Mononuclear cell (primary cell): ENCODE measurements around the gene TGFBR2. TPM values are rescaled to one million over a fixed set of nuclear protein-coding genes. Genes with fewer than 3 reads are reported as not detected.

ENCODE experiments used
- H3K27me3 ChIP-seq: 2 replicates; pipeline ENCODE4 v1.6.0; 2011; ENCODE audit warnings: low read length, control low read depth; ENCODE audit not compliant: insufficient read depth
- H3K4me1 ChIP-seq: 2 replicates; pipeline ENCODE4 v1.5.1; 2011; ENCODE audit warnings: mild to moderate bottlenecking, low read length, control low read depth; ENCODE audit not compliant: insufficient read depth
- H3K4me3 ChIP-seq: 2 replicates; pipeline ENCODE4 v1.5.1; 2011; ENCODE audit warnings: mild to moderate bottlenecking, low read length, moderate library complexity
- H3K9me3 ChIP-seq: 2 replicates; pipeline ENCODE4 v1.5.1; 2011; ENCODE audit warnings: low read depth, mild to moderate bottlenecking, control low read depth, low read length
- total RNA-seq: library from RNA; depleted of rRNA; stranded (reverse); fragments of >200 nt; gene quantifications from one replicate; pipeline ENCODE4 v1.2.3, GENCODE V29; 2012

Gene TGFBR2
- total RNA-seq, 1 donor: 209 TPM

- H3K4me1 ChIP-seq: peaks cover 47% of the 10 kb centered on the region
- no peaks in the 10 kb centered on the region for H3K27me3 ChIP-seq
- H3K9me3 ChIP-seq: no peaks in the 10 kb centered on the region
- no peak overlapping the region for H3K4me3 ChIP-seq
Observed at GRCh38 chr3:30688776-30689641, 82.6 kb downstream of the TGFBR2 start.

GRCh38 chr3:30690199-30690598 is 83.8 kb downstream of the TGFBR2 start:
- no peaks in the 10 kb centered on the region for H3K27me3 ChIP-seq
- peaks cover 44% of the 10 kb centered on the region for H3K4me1 ChIP-seq
- H3K9me3 ChIP-seq: no peaks in the 10 kb centered on the region
- no peak overlapping the region for H3K4me3 ChIP-seq

GRCh38 chr3:30691249-30691880 is 85.0 kb downstream of the TGFBR2 start:
- Histone ChIP-seq H3K4me1 (peaks cover 39% of the 10 kb centered on the region), H3K9me3 (no peaks in the 10 kb centered on the region), H3K27me3 (no peaks in the 10 kb centered on the region), H3K4me3 (no peak overlapping the region)

- Histone ChIP-seq H3K9me3 (no peaks in the 10 kb centered on the region), H3K4me3 (no peak overlapping the region), H3K27me3 (no peaks in the 10 kb centered on the region), H3K4me1 (peaks cover 39% of the 10 kb centered on the region)
Observed at GRCh38 chr3:30691944-30692343, 85.5 kb downstream of the TGFBR2 start.

- H3K4me3 ChIP-seq: no peak overlapping the region
- no peaks in the 10 kb centered on the region for H3K9me3 ChIP-seq
- H3K27me3 ChIP-seq: no peaks in the 10 kb centered on the region
- peaks cover 39% of the 10 kb centered on the region for H3K4me1 ChIP-seq
Observed at GRCh38 chr3:30692498-30693130, 86.2 kb downstream of the TGFBR2 start.

- Histone ChIP-seq H3K27me3 (no peaks in the 10 kb centered on the region), H3K4me1 (peaks cover 33% of the 10 kb centered on the region), H3K9me3 (no peaks in the 10 kb centered on the region), H3K4me3 (no peak overlapping the region)
Observed at GRCh38 chr3:30693470-30694120, 87.2 kb downstream of the TGFBR2 start.

GRCh38 chr3:30694148-30694547 is 87.7 kb downstream of the TGFBR2 start:
- Histone ChIP-seq H3K4me1 (peaks cover 27% of the 10 kb centered on the region), H3K27me3 (no peaks in the 10 kb centered on the region), H3K9me3 (no peaks in the 10 kb centered on the region), H3K4me3 (no peak overlapping the region)

GRCh38 chr3:30694668-30695067 is 88.3 kb downstream of the TGFBR2 start:
- no peaks in the 10 kb centered on the region for H3K9me3 ChIP-seq
- peaks cover 24% of the 10 kb centered on the region for H3K4me1 ChIP-seq
- H3K27me3 ChIP-seq: no peaks in the 10 kb centered on the region
- no peak overlapping the region for H3K4me3 ChIP-seq

GRCh38 chr3:30695302-30696061 is 89.1 kb downstream of the TGFBR2 start:
- Histone ChIP-seq H3K4me1 (peaks cover 17% of the 10 kb centered on the region), H3K9me3 (no peaks in the 10 kb centered on the region), H3K4me3 (no peak overlapping the region), H3K27me3 (no peaks in the 10 kb centered on the region)

- H3K4me3 ChIP-seq: no peak overlapping the region
- H3K27me3 ChIP-seq: no peaks in the 10 kb centered on the region
- H3K4me1 ChIP-seq: peaks cover 11% of the 10 kb centered on the region
- H3K9me3 ChIP-seq: no peaks in the 10 kb centered on the region
Observed at GRCh38 chr3:30696403-30696819, 90.0 kb downstream of the TGFBR2 start.

GRCh38 chr3:30696896-30697295 is 90.5 kb downstream of the TGFBR2 start:
- peaks cover 10% of the 10 kb centered on the region for H3K4me1 ChIP-seq

GRCh38 chr3:30698549-30698948 is 92.1 kb downstream of the TGFBR2 start:
- no peaks in the 10 kb centered on the region for H3K4me1 ChIP-seq
- no peaks in the 10 kb centered on the region for H3K27me3 ChIP-seq
- no peak overlapping the region for H3K4me3 ChIP-seq
- no peaks in the 10 kb centered on the region for H3K9me3 ChIP-seq

More at GRCh38 chr3:30696896-30697295, 90.5 kb downstream of the TGFBR2 start:
- Histone ChIP-seq H3K4me3 (no peak overlapping the region), H3K27me3 (no peaks in the 10 kb centered on the region), H3K9me3 (no peaks in the 10 kb centered on the region)

GRCh38 chr3:30699927-30700326 is 93.5 kb downstream of the TGFBR2 start:
- Histone ChIP-seq H3K4me3 (no peak overlapping the region), H3K27me3 (no peaks in the 10 kb centered on the region), H3K9me3 (no peaks in the 10 kb centered on the region), H3K4me1 (no peaks in the 10 kb centered on the region)

- Histone ChIP-seq H3K4me3 (no peak overlapping the region), H3K9me3 (no peaks in the 10 kb centered on the region), H3K4me1 (no peaks in the 10 kb centered on the region), H3K27me3 (no peaks in the 10 kb centered on the region)
Observed at GRCh38 chr3:30700702-30701321, 94.4 kb downstream of the TGFBR2 start.
